ENCODE data around the gene MFSD2A.

GRCh38 chr1:39949891-39950290 lies 5.1 kb upstream of the MFSD2A start:
- TF ChIP-seq POLR2A (IDR thresholded peaks at IDR 0.05) (no peak), CTCF (IDR thresholded peaks at IDR 0.05) (no peak)

Measured in thyroid gland (tissue), 4 donors.